Activated CD8-positive, alpha-beta memory T cell treated with anti-CD3 and anti-CD28 coated beads, Interleukin-2, amount 10 ng/mL, durations not matched to agents 7 days and 5 days (primary cell): Measurements from ENCODE around the gene TMEM176B. TPM values are rescaled to one million over a fixed set of nuclear protein-coding genes. Genes with fewer than 3 reads are reported as not detected.
"Not testable (repeated sequence)": the region's sequence is repeated elsewhere in the genome, so short reads cannot be mapped to it uniquely, and the experiment has no call there.

ENCODE experiments used
- ATAC-seq: fragments of 150-1000 bp; cut with Tn5 transposase; one replicate; pipeline ENCODE4 v1.10.0; 2021; ENCODE audit warnings: moderate library complexity
- CTCF ChIA-PET: fragments of 350-600 bp; sonication (Branson Sonifier 250); formaldehyde crosslinking; loops from one replicate; lab custom pipeline; 2021; ENCODE audit warnings: antibody characterized with exemption; lab: Charles Lee
- DNase-seq: peaks from one replicate; pipeline ENCODE4 v3.0.0-alpha.2; 2020
- H3K27ac Mint-ChIP-seq: one replicate; pipeline ENCODE4 v1.8.0; 2021; ENCODE audit warnings: mild to moderate bottlenecking, mixed read lengths
- H3K27me3 Mint-ChIP-seq: one replicate; pipeline ENCODE4 v1.8.0; 2021; ENCODE audit warnings: mixed read lengths
- H3K36me3 Mint-ChIP-seq: one replicate; pipeline ENCODE4 v1.8.0; 2021; ENCODE audit warnings: mild to moderate bottlenecking, mixed read lengths
- H3K4me1 Mint-ChIP-seq: one replicate; pipeline ENCODE4 v1.8.0; 2021; ENCODE audit warnings: mixed read lengths
- H3K4me3 Mint-ChIP-seq: one replicate; pipeline ENCODE4 v1.8.0; 2021; ENCODE audit warnings: mild to moderate bottlenecking, moderate library complexity, mixed read lengths
- H3K9me3 Mint-ChIP-seq: one replicate; pipeline ENCODE4 v1.8.0; 2022; ENCODE audit warnings: low read depth, mixed read lengths
- total RNA-seq, 2 experiments: library from RNA; stranded (reverse); gene quantifications; one replicate each; pipeline ENCODE4 v1.2.3, GENCODE V29; 2021

TMEM176B gene
- total RNA-seq, 2 experiments from 2014 or later = not detected

DNA sequence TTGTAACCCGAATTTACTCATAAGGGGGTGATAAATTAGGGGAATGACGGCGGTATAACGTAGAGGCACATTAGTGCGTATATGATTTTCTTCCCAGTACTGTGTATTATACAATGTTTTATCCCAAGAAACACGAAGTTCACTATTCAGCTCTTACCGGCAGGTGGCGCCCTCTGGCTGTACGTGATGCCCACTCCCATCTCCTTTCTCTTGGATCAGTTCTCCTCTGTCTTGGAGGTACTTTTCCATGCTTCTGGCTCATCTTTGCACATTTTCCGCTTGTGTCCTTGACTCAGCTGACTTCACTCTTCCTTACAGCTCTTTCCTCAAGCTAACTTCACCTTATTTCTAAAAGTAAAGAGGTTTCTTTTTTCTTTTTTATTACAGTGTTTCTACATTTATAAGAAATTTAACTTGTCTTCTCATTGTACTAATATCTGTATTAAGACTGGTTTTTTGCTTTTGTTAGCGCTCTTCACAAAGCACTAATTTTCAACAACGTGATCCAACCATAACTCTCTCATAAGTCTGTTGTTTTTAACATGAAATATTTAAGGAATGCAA, 21.3 kb downstream of the TMEM176B start:
- Mint-ChIP-seq H3K27ac (no peak overlapping the region), H3K36me3 (peaks cover 5% of the 10 kb centered on the region), H3K9me3 (peaks cover 5% of the 10 kb centered on the region), H3K4me1 (peaks cover 3% of the 10 kb centered on the region), H3K27me3 (peaks cover 32% of the 10 kb centered on the region), H3K4me3 (no peak overlapping the region)
- CTCF ChIA-PET = interaction anchor here (0.8 to 1.7 kb wide), 20 partner anchors 8 to 346 kb away, joined by 3 to 10 read pairs (median 4); no protein-coding TSS in a partner anchor
- ATAC-seq (peak; percentile 79), DNase-seq (peak; percentile 77)

DNA sequence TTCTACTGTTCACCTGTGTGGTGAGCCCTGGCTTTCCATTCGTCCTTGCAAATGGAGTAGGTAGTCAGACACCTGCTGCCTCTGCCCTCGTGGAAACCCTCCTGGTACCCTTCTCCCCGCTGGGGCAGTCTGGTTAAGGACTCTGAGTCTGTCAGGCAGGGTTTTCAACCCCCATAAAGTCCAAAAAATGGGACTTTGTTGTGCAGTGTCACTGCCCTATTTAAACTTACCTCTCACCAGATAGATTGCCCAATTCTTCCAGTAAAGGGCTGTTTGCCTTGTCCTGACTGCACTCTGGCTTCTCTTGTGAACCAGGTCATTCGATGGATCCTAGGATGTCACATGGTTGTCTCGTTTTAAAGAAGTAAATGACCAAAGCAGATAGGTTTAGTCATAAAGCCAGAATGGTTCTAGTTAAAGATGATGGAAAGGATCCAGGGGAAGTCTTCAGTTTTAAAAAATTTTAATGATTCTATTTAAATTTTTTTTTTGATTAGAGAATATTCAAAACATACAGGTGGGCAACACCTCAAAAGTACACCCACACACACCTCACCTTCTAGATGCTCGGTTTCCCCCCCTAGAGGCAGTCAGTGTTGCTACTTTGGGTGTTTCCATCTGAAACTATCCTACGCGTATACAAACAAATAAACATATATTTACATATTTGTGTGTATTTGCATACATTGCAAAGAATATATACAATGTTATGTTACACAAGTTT, 22.0 kb downstream of the TMEM176B start:
- Mint-ChIP-seq H3K36me3 (peaks cover 7% of the 10 kb centered on the region), H3K4me3 (no peak overlapping the region), H3K4me1 (peaks cover 3% of the 10 kb centered on the region), H3K27me3 (peaks cover 27% of the 10 kb centered on the region), H3K9me3 (peaks cover 5% of the 10 kb centered on the region), H3K27ac (no peak overlapping the region)
- CTCF ChIA-PET = interaction anchor here (0.8 to 2.0 kb wide), 18 partner anchors 8 to 345 kb away, joined by 3 to 10 read pairs (median 5); no protein-coding TSS in a partner anchor
- no peak for DNase-seq
- ATAC-seq = no peak

DNA sequence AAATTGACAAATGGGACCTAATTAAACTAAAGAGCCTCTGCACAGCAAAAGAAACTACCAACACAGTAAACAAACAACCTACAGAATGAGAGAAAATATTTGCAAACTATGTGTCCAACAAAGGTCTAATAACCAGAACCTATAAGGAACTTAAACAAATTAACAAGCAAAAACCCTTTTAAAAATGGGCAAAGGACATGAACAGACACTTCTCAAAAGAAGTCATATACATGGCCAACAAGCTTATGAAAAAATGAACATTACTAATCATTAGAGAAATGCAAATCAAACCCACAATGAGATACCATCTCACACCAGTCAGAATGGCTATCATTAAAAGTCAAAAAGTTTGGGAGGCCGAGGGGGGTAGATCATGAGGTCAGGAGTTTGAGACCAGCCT, 26.0 kb downstream of the TMEM176B start:
- CTCF ChIA-PET, ATAC-seq, H3K9me3 Mint-ChIP-seq, DNase-seq, H3K4me3 Mint-ChIP-seq, H3K27ac Mint-ChIP-seq, H3K4me1 Mint-ChIP-seq, H3K36me3 Mint-ChIP-seq: not testable (repeated sequence)
- peaks cover 20% of the 10 kb centered on the region for H3K27me3 Mint-ChIP-seq

DNA sequence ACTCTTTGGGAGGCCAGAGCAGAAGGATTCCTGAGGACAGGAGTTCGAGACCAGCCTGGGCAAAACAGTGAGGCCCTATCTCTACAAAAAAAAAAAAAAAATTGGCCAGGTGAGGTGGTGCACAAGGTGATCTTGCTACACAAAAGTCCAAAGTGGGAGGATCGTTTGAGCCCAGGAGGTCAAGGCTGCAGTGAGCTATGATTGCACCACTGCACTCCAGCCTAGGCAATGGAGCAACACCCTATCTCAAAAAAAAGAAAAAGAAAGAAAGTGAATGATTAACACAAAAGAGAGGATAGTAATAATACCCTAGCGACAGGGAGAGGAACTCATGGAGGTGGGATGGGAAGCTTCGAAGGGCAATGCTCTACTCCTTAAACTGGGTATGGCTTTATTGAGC, 30.4 kb downstream of the TMEM176B start:
- ATAC-seq = no peak
- CTCF ChIA-PET = interaction anchor here (0.7 to 1.8 kb wide), 2 partner anchors 9 to 13 kb away, joined by 3 to 5 read pairs; no protein-coding TSS in a partner anchor
- H3K36me3 Mint-ChIP-seq = peaks cover 7% of the 10 kb centered on the region
- no peak overlapping the region for H3K27ac Mint-ChIP-seq
- H3K4me3 Mint-ChIP-seq = no peak overlapping the region
- DNase-seq = no peak
- H3K9me3 Mint-ChIP-seq = peaks cover 5% of the 10 kb centered on the region
- H3K4me1 Mint-ChIP-seq = no peaks in the 10 kb centered on the region
- peaks cover 11% of the 10 kb centered on the region for H3K27me3 Mint-ChIP-seq

DNA sequence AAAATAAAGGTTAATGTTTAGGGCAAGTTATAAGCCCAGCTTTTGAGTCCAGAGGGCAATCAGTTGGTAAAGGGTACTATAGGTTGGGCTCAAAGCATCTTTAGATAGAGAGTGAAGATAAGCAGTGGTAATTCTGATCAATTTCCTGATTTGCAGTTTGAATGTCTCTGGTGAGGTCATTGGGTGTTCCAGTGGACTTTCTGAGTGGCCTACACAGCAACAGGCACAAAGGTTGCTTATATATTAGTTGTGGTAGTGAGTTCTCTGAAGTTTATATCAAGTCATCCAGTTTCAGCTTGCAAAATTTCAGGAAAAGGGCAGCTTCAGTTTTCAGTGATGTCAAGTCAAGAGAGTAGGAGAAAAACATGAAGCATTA, 33.8 kb downstream of the TMEM176B start:
- peaks cover 4% of the 10 kb centered on the region for H3K36me3 Mint-ChIP-seq
- no peaks in the 10 kb centered on the region for H3K4me1 Mint-ChIP-seq
- CTCF ChIA-PET = interaction anchor here (2.0 kb wide), 1 partner anchor 12 kb away, joined by 6 read pairs; no protein-coding TSS in a partner anchor
- DNase-seq (no peak), ATAC-seq (no peak)
- no peak overlapping the region for H3K27ac Mint-ChIP-seq
- peaks cover 3% of the 10 kb centered on the region for H3K9me3 Mint-ChIP-seq
- no peak overlapping the region for H3K4me3 Mint-ChIP-seq
- H3K27me3 Mint-ChIP-seq = peaks cover 3% of the 10 kb centered on the region

DNA sequence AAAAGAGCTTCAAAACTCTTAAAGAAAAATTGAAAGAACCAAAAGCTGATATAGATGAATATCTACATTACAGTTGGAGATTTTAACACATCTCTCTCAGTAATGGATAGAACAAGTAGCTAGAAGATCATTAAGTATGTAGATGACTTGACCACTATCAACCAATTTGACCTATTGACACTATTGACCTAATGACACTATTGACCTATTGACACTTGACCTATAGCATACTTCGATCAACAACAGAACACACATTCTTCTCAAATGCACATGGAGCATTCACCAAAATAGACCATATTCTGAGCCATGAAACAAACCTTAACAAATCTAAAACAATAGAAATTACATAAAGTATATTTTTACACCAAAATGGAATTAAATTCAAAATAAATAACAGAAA, 40.7 kb downstream of the TMEM176B start:
- Mint-ChIP-seq H3K36me3 (peaks cover 6% of the 10 kb centered on the region), H3K9me3 (peaks cover 3% of the 10 kb centered on the region), H3K4me1 (peaks cover 25% of the 10 kb centered on the region), H3K27me3 (no peaks in the 10 kb centered on the region), H3K27ac (no peak overlapping the region), H3K4me3 (no peak overlapping the region)
- ATAC-seq (no peak), DNase-seq (no peak)
- CTCF ChIA-PET = interaction anchor here (1.9 to 2.3 kb wide), 2 partner anchors 310 to 313 kb away, joined by 9 to 15 read pairs; no protein-coding TSS in a partner anchor

DNA sequence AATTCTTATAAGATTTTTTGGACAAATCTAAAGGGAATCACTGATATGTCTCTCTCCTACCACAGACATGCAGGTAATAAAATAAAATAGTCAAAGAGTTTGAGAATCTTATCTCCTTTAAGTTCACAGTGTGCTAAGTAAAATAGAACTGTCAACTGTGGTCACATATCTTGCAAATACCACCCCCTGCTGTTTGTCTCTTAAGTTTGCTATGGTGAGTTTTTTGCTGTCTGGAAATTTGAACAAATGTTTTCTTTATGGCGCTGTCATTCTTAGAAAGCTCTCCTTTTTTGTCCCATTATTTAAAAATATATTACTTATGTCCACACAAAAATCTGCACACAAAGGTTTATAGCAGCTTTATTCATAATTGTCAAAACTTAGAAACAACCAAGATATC, 43.3 kb downstream of the TMEM176B start:
- peak; percentile 51 for DNase-seq
- no peak for ATAC-seq
- Mint-ChIP-seq H3K36me3 (peaks cover 6% of the 10 kb centered on the region), H3K4me1 (peaks cover 46% of the 10 kb centered on the region), H3K27ac (peak overlapping the region; percentile 95), H3K4me3 (no peak overlapping the region), H3K27me3 (no peaks in the 10 kb centered on the region), H3K9me3 (peaks cover 3% of the 10 kb centered on the region)
- CTCF ChIA-PET = interaction anchor here (0.7 to 4.7 kb wide), 9 partner anchors 13 to 308 kb away, joined by 3 to 112 read pairs (median 6); partner anchors contain the start of genes GIMAP4, GIMAP6, GIMAP7 and GIMAP8

DNA sequence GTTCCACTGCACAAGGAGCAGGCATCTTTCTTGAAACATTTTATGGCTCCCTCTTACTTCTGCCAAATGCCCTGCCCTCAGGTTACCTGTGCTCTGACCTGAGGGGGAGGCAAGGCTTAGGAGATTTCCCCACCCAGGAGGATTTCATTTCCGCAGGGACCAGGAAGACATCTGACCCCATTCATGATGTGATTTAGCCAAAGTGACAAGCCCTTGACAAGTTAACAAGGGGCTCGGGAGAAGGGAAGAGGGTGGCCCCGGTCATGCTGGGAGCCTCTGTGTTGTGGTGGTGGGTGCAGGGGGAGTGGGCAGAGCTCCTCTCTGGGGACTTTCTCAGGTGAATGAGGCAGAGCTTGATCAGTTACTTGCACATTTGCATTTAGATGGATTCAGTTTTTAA, 44.0 kb downstream of the TMEM176B start:
- Mint-ChIP-seq H3K9me3 (no peaks in the 10 kb centered on the region), H3K27me3 (no peaks in the 10 kb centered on the region), H3K36me3 (peaks cover 2% of the 10 kb centered on the region), H3K27ac (peak overlapping the region; percentile 95), H3K4me1 (peaks cover 49% of the 10 kb centered on the region), H3K4me3 (peak overlapping the region; percentile 9)
- ATAC-seq (no peak), DNase-seq (peak; percentile 41)
- CTCF ChIA-PET = interaction anchor here (1.0 to 4.7 kb wide), 19 partner anchors 11 to 401 kb away, joined by 3 to 112 read pairs (median 6); partner anchors contain the start of genes GIMAP1, GIMAP4, GIMAP5 and GIMAP6

DNA sequence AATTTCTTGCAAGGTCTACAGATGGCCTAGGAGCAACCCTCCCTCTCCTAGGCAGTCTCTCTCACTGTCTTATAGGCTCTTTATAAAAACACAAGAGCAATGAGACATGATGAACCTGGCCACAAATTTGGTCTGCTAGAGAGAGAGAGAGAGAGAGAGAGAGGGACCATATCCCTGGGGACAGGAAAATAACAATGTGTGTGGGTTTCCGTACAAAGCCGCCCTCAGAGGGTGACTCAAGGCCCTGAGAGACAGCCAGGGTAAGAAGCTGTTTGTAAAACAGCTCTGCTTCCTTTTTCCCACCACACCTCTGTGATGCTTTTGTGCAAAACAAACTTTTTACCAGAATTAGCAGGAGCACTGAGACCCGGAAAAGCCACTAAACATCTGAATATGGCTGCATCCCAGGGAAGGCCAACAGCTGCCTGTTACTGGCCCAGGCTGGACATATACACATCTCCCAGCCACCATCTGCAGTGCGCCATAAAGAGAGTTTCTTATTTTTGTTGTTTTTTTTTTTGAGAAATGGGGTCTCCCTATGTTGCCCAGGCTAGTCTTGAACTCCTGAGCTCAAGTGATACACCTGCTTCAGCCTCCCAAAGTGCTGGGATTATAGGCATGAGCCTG, 44.6 kb downstream of the TMEM176B start:
- Mint-ChIP-seq H3K27me3 (no peaks in the 10 kb centered on the region), H3K9me3 (no peaks in the 10 kb centered on the region), H3K36me3 (peaks cover 2% of the 10 kb centered on the region), H3K4me3 (peak overlapping the region; percentile 66), H3K27ac (peak overlapping the region; percentile 95), H3K4me1 (peaks cover 51% of the 10 kb centered on the region)
- CTCF ChIA-PET = interaction anchor here (0.8 to 4.7 kb wide), 20 partner anchors 11 to 400 kb away, joined by 3 to 112 read pairs (median 6); partner anchors contain the start of genes GIMAP1, GIMAP4, GIMAP5 and GIMAP6
- ATAC-seq (peak; percentile 84), DNase-seq (peak; percentile 89)

DNA sequence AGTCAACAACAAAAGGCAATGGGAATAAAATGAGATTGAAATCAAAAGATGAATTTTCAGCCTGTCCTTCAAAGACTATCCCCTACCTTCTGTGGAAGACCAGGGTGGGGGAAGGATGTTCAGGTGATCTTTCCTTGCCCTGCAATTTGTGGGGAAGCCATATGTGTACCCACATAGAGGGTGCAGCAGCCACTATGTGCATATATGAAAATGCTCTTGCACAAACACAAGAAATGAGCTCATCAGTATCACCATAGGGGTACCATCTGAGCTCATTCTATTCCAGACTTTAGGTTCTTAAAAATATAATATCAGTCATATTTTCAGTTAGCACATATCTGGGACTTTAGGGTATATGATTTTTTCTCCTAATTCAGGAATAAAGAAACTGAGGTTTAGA, 45.2 kb downstream of the TMEM176B start:
- Mint-ChIP-seq H3K9me3 (no peaks in the 10 kb centered on the region), H3K27me3 (no peaks in the 10 kb centered on the region), H3K4me3 (peak overlapping the region; percentile 66), H3K36me3 (peaks cover 2% of the 10 kb centered on the region), H3K4me1 (peaks cover 56% of the 10 kb centered on the region), H3K27ac (peak overlapping the region; percentile 95)
- ATAC-seq (peak; percentile 52), DNase-seq (peak; percentile 56)
- CTCF ChIA-PET = interaction anchor here (0.8 to 4.7 kb wide), 20 partner anchors 10 to 399 kb away, joined by 3 to 112 read pairs (median 6); partner anchors contain the start of genes GIMAP1, GIMAP4, GIMAP5 and GIMAP7

DNA sequence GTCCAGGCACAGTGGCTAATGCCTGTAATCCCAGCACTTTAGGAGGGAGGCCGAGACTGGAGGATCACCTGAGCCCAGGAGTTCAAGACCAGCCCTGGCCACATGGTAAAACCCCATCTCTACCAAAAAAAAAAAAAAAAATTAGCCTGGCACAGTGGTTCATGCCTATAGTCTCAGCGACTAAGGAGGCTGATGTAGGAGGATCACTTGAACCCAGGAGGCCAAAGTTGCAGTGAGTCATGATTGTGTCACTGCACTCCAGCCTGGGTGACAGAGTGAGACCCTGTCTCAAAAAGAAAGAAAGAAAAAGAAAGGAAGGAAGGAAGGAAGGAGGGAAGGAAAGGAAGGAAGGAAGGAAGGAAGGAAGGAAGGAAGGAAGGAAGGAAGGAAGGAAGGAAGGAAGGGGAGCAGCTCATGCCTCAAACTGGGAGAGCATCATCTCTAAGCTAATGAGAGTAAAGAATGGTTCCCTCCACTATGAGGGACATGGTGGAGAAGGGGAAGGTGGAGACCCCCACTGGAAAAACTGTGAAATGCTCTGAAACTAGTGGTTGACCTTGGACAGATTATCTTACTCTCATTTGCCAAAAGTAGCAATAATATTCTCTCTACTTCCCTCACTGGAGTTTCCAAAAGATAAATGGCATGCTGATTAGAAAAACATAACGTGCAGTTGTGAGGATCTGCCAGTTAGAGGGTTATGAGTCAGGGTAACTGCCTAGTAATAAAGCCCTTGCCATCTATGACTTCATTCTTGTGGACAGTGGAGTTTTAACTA, 46.1 kb downstream of the TMEM176B start:
- peaks cover 58% of the 10 kb centered on the region for H3K4me1 Mint-ChIP-seq
- DNase-seq = no peak

DNA sequence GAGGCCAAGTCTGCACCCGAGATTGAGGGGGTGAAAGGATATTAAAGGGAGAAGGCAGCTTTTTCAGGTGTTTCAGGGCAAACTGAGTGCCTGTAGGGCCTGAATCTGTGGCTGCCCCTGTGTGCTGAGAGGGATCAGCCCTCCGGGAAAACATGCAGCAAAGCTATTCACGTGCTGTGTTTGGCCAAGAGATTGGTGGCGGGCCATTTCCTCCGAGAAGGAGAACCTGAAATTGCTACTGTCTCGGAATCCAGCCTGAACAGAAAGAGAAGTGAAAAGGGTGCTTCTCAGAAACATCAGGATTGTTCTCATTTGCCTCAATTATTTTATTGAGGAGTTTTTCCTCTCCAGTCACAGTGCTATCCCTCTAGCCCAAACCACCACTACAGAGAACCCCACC, 46.9 kb downstream of the TMEM176B start:
- DNase-seq (no peak), ATAC-seq (no peak)
- peak overlapping the region; percentile 71 for H3K27ac Mint-ChIP-seq
- H3K9me3 Mint-ChIP-seq = no peaks in the 10 kb centered on the region
- no peaks in the 10 kb centered on the region for H3K27me3 Mint-ChIP-seq
- peaks cover 2% of the 10 kb centered on the region for H3K36me3 Mint-ChIP-seq
- H3K4me3 Mint-ChIP-seq = no peak overlapping the region
- CTCF ChIA-PET = interaction anchor here (3.9 to 4.7 kb wide), 2 partner anchors 11 to 304 kb away, joined by 17 to 112 read pairs; partner anchors contain the start of gene GIMAP8
- H3K4me1 Mint-ChIP-seq = peaks cover 65% of the 10 kb centered on the region

More for the DNA sequence above, 46.1 kb downstream of the TMEM176B start:
- CTCF ChIA-PET = interaction anchor here (0.7 to 4.7 kb wide), 11 partner anchors 12 to 333 kb away, joined by 3 to 112 read pairs (median 8); partner anchors contain the start of genes GIMAP1, GIMAP4, GIMAP5 and GIMAP7
- Mint-ChIP-seq H3K36me3 (peaks cover 2% of the 10 kb centered on the region), H3K27ac (peak overlapping the region; percentile 97), H3K4me3 (no peak overlapping the region), H3K27me3 (no peaks in the 10 kb centered on the region), H3K9me3 (no peaks in the 10 kb centered on the region)
- ATAC-seq = peak; percentile 45
